Brain microvascular endothelial cell (primary cell): ENCODE data around the gene EMILIN3.

Source experiments
- DNase-seq: peaks from one replicate; pipeline ENCODE4 v3.0.0-alpha.2; 2020
- H3K27ac ChIP-seq: fragments of 250-450 bp; sonication (Bioruptor Pico); 2 replicates; pipeline ENCODE4 v1.5.1; 2020; ENCODE audit warnings: mild to moderate bottlenecking, moderate library complexity
- H3K27me3 ChIP-seq: fragments of 250-450 bp; sonication (Bioruptor Pico); replicated peaks from 2 replicates; pipeline ENCODE4 v1.5.1; 2020; ENCODE audit warnings: mild to moderate bottlenecking
- H3K36me3 ChIP-seq: fragments of 250-450 bp; sonication (Bioruptor Pico); replicated peaks from 2 replicates; pipeline ENCODE4 v1.5.1; 2020; ENCODE audit warnings: mild to moderate bottlenecking
- H3K4me3 ChIP-seq: 2 replicates; pipeline ENCODE4 v1.5.1; 2011; ENCODE audit warnings: low read depth, mild to moderate bottlenecking, control low read depth, low read length, moderate library complexity
- in situ Hi-C: cut with HindIII; loops from 2 replicates; pipeline ENCODE4 v1.10.0; 2017; ENCODE audit warnings: low sequenced_read_pairs, low pct_ligation_motif_present
- TF ChIP-seq, protein P1 (sequence below): IDR thresholded peaks from 2 replicates; pipeline ENCODE4 v1.5.1; 2011; ENCODE audit warnings: low read depth, mild to moderate bottlenecking, moderate library complexity, low read length, control low read depth, inconsistent platforms; ENCODE audit errors: missing control alignments

EMILIN3 gene

DNA sequence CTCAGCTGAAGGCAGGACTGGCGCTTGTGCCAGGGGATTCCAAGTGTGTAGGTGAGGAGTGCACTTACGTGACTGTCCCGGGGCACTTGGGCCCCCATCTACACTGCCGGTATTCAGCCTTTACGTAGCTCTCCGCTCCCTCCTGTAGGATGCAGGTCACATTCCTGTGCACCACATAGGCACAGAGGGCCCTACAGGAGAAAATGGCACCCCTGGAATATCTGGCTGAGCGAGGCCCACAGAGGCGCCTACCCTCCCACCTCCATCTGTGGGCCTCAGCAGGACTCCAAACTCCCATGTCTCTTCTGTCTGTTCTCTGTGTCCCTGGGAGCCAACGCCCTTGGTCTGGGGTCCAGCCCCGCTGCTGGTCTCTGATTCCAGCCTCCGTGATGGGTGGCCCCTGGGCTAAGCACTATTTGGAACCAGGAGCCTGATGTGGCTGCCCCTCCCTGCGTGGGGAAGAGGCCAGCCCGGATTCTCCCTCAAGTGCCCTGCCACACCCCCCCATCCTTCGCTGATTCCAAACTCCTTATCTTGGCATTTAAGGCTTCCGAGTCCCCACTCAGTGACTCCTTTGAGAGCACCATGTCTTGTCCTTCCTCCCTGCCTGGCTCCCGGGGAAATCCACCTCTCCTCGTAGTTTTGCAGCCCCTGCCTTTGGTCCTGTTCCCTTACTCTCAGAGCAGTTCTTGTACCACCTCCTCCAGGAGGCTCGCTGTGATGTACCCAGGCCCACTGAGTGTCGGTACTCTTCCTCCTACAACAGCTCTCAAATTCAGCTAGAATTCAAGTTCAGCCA lies 1.5 kb downstream of the EMILIN3 start:
- in situ Hi-C loops: no loop called here

DNA sequence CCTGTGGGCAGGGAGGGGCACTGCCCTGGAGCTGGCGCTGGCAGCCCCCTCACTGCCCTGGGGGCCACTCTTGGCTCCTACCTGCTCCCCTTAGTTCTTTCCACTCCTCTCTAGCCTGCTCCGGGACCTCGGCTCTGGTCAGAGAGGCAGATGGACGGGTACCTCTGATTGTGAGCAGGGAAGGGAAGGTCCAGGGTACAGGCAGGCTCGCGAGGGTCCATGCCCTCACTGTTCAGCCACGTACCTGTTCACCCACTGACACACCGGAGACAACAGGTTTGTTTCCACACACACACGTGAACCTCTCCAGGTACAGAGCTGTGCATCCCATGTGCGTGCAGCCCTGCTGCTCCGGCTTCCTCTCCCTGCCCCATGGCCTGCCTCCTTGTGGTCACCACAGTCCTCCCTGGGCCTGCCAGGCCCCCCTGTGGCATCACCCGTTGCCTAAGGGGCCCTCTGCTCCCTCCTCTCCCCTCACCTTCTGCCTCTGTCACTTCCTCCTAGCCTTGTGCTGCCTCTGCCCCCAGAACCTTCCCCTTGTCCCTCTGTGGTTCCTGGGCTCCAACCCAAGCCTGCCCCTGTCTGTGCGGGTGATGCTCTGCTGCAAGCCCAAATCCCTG lies 2.3 kb downstream of the EMILIN3 start:
- H3K36me3 ChIP-seq: no peaks in the 10 kb centered on the region
- no peak overlapping the region for H3K27ac ChIP-seq
- H3K27me3 ChIP-seq: peaks cover 33% of the 10 kb centered on the region
- no peak for DNase-seq
- TF ChIP-seq, protein P1, sequence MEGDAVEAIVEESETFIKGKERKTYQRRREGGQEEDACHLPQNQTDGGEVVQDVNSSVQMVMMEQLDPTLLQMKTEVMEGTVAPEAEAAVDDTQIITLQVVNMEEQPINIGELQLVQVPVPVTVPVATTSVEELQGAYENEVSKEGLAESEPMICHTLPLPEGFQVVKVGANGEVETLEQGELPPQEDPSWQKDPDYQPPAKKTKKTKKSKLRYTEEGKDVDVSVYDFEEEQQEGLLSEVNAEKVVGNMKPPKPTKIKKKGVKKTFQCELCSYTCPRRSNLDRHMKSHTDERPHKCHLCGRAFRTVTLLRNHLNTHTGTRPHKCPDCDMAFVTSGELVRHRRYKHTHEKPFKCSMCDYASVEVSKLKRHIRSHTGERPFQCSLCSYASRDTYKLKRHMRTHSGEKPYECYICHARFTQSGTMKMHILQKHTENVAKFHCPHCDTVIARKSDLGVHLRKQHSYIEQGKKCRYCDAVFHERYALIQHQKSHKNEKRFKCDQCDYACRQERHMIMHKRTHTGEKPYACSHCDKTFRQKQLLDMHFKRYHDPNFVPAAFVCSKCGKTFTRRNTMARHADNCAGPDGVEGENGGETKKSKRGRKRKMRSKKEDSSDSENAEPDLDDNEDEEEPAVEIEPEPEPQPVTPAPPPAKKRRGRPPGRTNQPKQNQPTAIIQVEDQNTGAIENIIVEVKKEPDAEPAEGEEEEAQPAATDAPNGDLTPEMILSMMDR: peak; percentile 22
- in situ Hi-C loops: no loop called here
- no peak overlapping the region for H3K4me3 ChIP-seq

More for the DNA sequence above, 1.5 kb downstream of the EMILIN3 start:
- Histone ChIP-seq H3K4me3 (no peak overlapping the region), H3K27ac (no peak overlapping the region), H3K36me3 (no peaks in the 10 kb centered on the region), H3K27me3 (peaks cover 33% of the 10 kb centered on the region)
- TF ChIP-seq, protein P1: no peak
- no peak for DNase-seq

DNA sequence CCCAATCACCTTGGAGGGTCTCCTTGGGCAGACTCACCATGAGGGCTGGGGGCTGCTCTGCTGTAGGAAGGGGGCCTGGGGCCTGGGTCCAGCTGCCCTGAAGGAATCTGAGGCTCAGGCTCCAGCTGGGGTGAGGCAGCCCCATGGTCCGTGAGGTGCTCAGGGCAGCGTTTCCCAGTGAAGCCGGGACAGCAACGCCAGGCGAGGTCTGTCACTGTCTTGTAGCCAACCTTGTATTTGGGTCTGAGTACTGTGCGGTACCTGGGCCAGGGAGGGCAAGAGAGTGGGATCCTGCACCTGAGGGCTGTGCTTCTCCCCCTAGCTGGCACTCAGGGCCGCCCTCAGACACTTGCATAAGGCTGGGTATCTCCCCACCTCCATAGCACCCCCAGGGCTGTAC lies 3.0 kb downstream of the EMILIN3 start:
- no peak overlapping the region for H3K4me3 ChIP-seq
- no peak for DNase-seq
- in situ Hi-C loops: no loop called here
- H3K27me3 ChIP-seq: peaks cover 33% of the 10 kb centered on the region
- no peak overlapping the region for H3K27ac ChIP-seq
- no peaks in the 10 kb centered on the region for H3K36me3 ChIP-seq
- TF ChIP-seq, protein P1: no peak

DNA sequence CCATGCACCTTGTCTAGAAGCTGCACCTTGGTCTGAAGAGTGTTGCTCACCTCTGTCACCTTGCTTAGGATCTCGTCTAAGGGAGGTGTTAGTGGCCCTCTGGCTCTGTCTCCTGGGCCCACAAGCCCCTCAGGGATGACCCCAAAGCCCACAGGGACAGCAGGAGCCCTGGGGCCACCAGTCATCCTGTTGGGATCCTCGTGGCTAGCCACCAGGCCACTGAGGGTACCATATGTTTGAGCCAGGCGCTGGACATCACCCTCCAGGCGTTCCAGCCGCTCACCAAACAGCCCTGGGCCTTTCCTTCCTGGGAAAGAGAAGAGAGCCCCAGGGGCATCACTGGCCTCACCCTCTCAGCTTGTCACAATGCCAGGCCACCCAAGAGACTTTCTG lies 3.9 kb downstream of the EMILIN3 start:
- Histone ChIP-seq H3K4me3 (no peak overlapping the region), H3K27me3 (peaks cover 30% of the 10 kb centered on the region), H3K36me3 (no peaks in the 10 kb centered on the region), H3K27ac (no peak overlapping the region)
- TF ChIP-seq, protein P1: no peak
- in situ Hi-C loops: no loop called here
- no peak for DNase-seq

DNA sequence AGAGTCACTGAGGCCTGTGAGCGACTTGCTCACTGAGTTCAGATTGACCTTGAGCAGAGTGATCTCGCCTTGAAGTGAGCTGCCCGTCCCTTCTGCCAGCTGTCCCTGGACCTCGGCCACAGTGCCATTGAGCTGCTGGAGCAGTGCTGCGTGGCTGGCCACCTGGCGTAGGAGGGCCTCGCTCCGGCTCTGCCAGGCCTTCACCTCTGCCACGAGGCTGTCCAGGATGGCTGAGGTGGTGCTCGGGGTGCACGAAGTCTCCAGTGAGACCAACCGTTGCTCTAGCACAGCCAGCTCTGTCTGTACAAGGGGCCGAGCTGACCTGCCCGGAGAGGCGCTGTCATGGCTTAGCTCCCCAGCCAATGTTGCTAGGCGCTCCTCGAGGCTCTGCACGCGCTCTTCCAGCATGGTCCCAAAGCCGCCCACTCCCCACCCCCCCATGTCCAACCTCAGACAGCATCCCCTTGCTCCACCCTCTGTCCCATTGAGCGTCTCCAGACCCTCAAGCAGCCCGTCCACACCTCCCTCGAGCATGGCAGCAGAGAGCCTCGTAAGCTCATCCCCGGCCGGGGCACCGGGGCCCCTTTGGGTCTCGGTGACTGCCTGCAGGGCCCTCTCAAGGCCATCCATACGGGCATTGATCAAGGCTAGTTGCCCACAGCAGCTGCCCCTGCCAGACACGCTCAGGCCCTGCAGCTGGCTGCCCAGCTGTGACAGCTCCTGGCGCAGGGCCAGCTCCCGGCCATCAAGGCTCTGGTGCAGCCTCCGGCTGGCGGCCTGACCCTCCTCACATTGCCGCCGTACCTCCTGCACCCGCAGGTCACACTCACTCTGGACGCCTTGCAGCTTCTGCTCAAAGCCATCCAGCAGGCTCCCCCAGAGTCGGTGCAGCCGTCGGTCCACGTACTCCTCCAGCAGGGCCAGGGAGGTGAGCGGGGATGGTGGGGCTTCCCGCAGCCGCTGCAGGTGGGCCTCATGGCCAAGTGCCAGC lies 4.6 kb downstream of the EMILIN3 start:
- DNase-seq: no peak
- Histone ChIP-seq H3K36me3 (no peaks in the 10 kb centered on the region), H3K27me3 (peaks cover 23% of the 10 kb centered on the region), H3K4me3 (no peak overlapping the region), H3K27ac (no peak overlapping the region)
- TF ChIP-seq, protein P1: no peak
- in situ Hi-C loops: no loop called here
